Gastroesophageal sphincter (tissue), 4 donors: Measurements from ENCODE around the gene NCOR2. TPM values are rescaled to one million over a fixed set of nuclear protein-coding genes. Genes with fewer than 3 reads are reported as not detected.

Experiments
- ATAC-seq: fragments of 150-250 bp; one replicate; pipeline ENCODE4 v1.9.1; 2016; ENCODE audit warnings: mild to moderate bottlenecking, moderate library complexity
- H3K27ac ChIP-seq, 4 donors: fragments of 200-600 bp; sonication (generic) in 3 of 4; 1 replicate in 3 of 4; 2 replicates in 1 of 4; pipeline ENCODE4 v1.5.1; 2016 to 2019
- H3K27me3 ChIP-seq: fragments of 200-600 bp; sonication (generic); one replicate; pipeline ENCODE4 v1.5.1; 2019
- H3K36me3 ChIP-seq, 2 donors: fragments of 200-600 bp; sonication (generic); one replicate each; pipeline ENCODE4 v1.5.1; 2019; ENCODE audit warnings: control low read depth in 1 of 2
- H3K4me1 ChIP-seq, 3 donors: fragments of 200-600 bp; sonication (generic); 1 replicate in 2 of 3; 2 replicates in 1 of 3; pipeline ENCODE4 v1.5.1; 2016 to 2019; ENCODE audit warnings: control low read depth in 2 of 3
- H3K4me3 ChIP-seq, 2 donors: fragments of 200-600 bp; sonication (generic); one replicate each; pipeline ENCODE4 v1.5.1; 2019; ENCODE audit warnings: mild to moderate bottlenecking in 1 of 2, moderate library complexity in 1 of 2
- H3K9me3 ChIP-seq, 3 donors: fragments of 200-600 bp; sonication (generic); one replicate each; pipeline ENCODE4 v1.5.1; 2017 to 2019; ENCODE audit warnings: control low read depth in 2 of 3
- CTCF ChIP-seq, 4 experiments: fragments of 200-600 bp in 2 of 4; fragments of 450-650 bp in 2 of 4; sonication (generic) in 1 of 4; IDR thresholded peaks; one replicate each; pipeline ENCODE4 v1.5.1; 2017 to 2019; ENCODE audit warnings: antibody characterized with exemption in 4 of 4, mild to moderate bottlenecking in 2 of 4, moderate library complexity in 2 of 4
- EP300 ChIP-seq: sonication (generic); formaldehyde crosslinking; IDR thresholded peaks from one replicate; pipeline ENCODE4 v1.6.1; 2017; ENCODE audit warnings: antibody characterized with exemption, mild to moderate bottlenecking
- POLR2A ChIP-seq, 2 donors: fragments of 450-650 bp; IDR thresholded peaks; one replicate each; pipeline ENCODE4 v1.6.1; 2017; ENCODE audit warnings: antibody characterized with exemption in 2 of 2, mild to moderate bottlenecking in 2 of 2, moderate library complexity in 1 of 2
- POLR2AphosphoS5 ChIP-seq: sonication (generic); formaldehyde crosslinking; IDR thresholded peaks from one replicate; pipeline ENCODE4 v1.6.1; 2017; ENCODE audit warnings: antibody characterized with exemption
- WGBS, 2 donors: methylation state at CpG; one replicate each; pipeline ENCODE4 v1.1.5; 2018; ENCODE audit warnings: low coverage in 1 of 2; 5-methylcytosine and 5-hydroxymethylcytosine counted together
- total RNA-seq, 4 donors: library from RNA; depleted of rRNA; stranded (reverse); fragments of >200 nt; gene quantifications; one replicate each; pipeline ENCODE4 v1.1.0, GENCODE V29; 2016

Gene NCOR2
- total RNA-seq, 4 donors from 2014 or later = 67.2 to 148 (median 105) TPM

- no peak overlapping the region for H3K4me3 ChIP-seq
- ATAC-seq = peak; percentile 24
- H3K27ac ChIP-seq = peak overlapping the region in 3 of 4 donors; percentile 69 to 79 (median 72)
- H3K4me1 ChIP-seq = peaks cover 4 to 94% (median 64%) of the 10 kb centered on the region in 3 donors
- no peaks in the 10 kb centered on the region for H3K9me3 ChIP-seq
- 3 to 29% methylated on average over 7 to 16 of the region's 24 CpGs for WGBS, 2 donors
- H3K36me3 ChIP-seq = no peaks in the 10 kb centered on the region
- no peaks in the 10 kb centered on the region for H3K27me3 ChIP-seq
- TF ChIP-seq POLR2AphosphoS5 (peak; percentile 61), POLR2A (IDR thresholded peaks at IDR 0.05) (no peak)
Observed at GRCh38 chr12:124548854-124549378, 18.5 kb downstream of the NCOR2 start.

GRCh38 chr12:124547626-124548025 is 19.8 kb downstream of the NCOR2 start:
- no peak for ATAC-seq
- peaks cover 4 to 96% (median 75%) of the 10 kb centered on the region in 3 donors for H3K4me1 ChIP-seq

GRCh38 chr12:124545508-124546418 is 21.6 kb downstream of the NCOR2 start:
- Histone ChIP-seq H3K27ac (peak overlapping the region in 1 of 4 donors; percentile 31), H3K9me3 (no peaks in the 10 kb centered on the region), H3K27me3 (no peaks in the 10 kb centered on the region), H3K4me3 (no peak overlapping the region), H3K36me3 (no peaks in the 10 kb centered on the region), H3K4me1 (peaks cover 4 to 94% (median 66%) of the 10 kb centered on the region in 3 donors)
- TF ChIP-seq POLR2A (IDR thresholded peaks at IDR 0.05) = no peak
- no peak for TF ChIP-seq CTCF (IDR thresholded peaks at IDR 0.05)
- no peak for TF ChIP-seq EP300
- TF ChIP-seq POLR2AphosphoS5 = no peak
- ATAC-seq = peak; percentile 16
- WGBS, 2 donors = 33 to 61% methylated on average over 1 to 9 of the region's 26 CpGs

More at GRCh38 chr12:124547626-124548025, 19.8 kb downstream of the NCOR2 start:
- H3K27me3 ChIP-seq = no peaks in the 10 kb centered on the region
- WGBS, 2 donors = 90% methylated on average over 3 of the region's 3 CpGs
- peak overlapping the region in 1 of 4 donors; percentile 79 for H3K27ac ChIP-seq
- TF ChIP-seq POLR2AphosphoS5 = no peak
- no peak for TF ChIP-seq CTCF (IDR thresholded peaks at IDR 0.05)
- TF ChIP-seq EP300 = no peak
- no peak for TF ChIP-seq POLR2A (IDR thresholded peaks at IDR 0.05)
- H3K4me3 ChIP-seq = no peak overlapping the region
- H3K36me3 ChIP-seq = no peaks in the 10 kb centered on the region
- H3K9me3 ChIP-seq = no peaks in the 10 kb centered on the region

- WGBS, 2 donors = 55% methylated on average over 4 of the region's 8 CpGs; no CpG with 5 or more reads in 1 of the 2 donors
- no peaks in the 10 kb centered on the region for H3K9me3 ChIP-seq
- ATAC-seq = no peak
- H3K4me3 ChIP-seq = no peak overlapping the region
- peaks cover 0 to 89% (median 61%) of the 10 kb centered on the region in 3 donors for H3K4me1 ChIP-seq
- peak overlapping the region in 2 of 4 donors; percentile 31 for H3K27ac ChIP-seq
- H3K36me3 ChIP-seq = no peaks in the 10 kb centered on the region
- H3K27me3 ChIP-seq = no peaks in the 10 kb centered on the region
- no peak for TF ChIP-seq POLR2AphosphoS5
- no peak for TF ChIP-seq EP300
- no peak for TF ChIP-seq CTCF (IDR thresholded peaks at IDR 0.05)
- TF ChIP-seq POLR2A (IDR thresholded peaks at IDR 0.05) = no peak
Observed at GRCh38 chr12:124544983-124545382, 22.4 kb downstream of the NCOR2 start.

- Histone ChIP-seq H3K36me3 (no peaks in the 10 kb centered on the region), H3K27me3 (no peaks in the 10 kb centered on the region), H3K27ac (peak overlapping the region in 2 of 4 donors; percentile 31), H3K9me3 (no peaks in the 10 kb centered on the region), H3K4me3 (peak overlapping the region in 1 of 2 donors; percentile 29), H3K4me1 (peaks cover 0 to 89% (median 59%) of the 10 kb centered on the region in 3 donors)
- TF ChIP-seq CTCF (IDR thresholded peaks at IDR 0.05) (no peak), EP300 (no peak), POLR2AphosphoS5 (no peak), POLR2A (IDR thresholded peaks at IDR 0.05) (no peak)
- ATAC-seq = no peak
- WGBS, 2 donors = 55% methylated on average over 2 of the region's 16 CpGs; no CpG with 5 or more reads in 1 of the 2 donors
Observed at GRCh38 chr12:124544311-124544970, 23.0 kb downstream of the NCOR2 start.
